NCI-H1436 (cell line): ENCODE results near the gene ECT2L.
A peak's percentile ranks its signal among the peaks of the same experiment; 100 is the strongest.

Source experiments
- DNase-seq: peaks from one replicate; lab custom pipeline; 2025; lab: John Stamatoyannopoulos, UW

ECT2L gene, protein sequence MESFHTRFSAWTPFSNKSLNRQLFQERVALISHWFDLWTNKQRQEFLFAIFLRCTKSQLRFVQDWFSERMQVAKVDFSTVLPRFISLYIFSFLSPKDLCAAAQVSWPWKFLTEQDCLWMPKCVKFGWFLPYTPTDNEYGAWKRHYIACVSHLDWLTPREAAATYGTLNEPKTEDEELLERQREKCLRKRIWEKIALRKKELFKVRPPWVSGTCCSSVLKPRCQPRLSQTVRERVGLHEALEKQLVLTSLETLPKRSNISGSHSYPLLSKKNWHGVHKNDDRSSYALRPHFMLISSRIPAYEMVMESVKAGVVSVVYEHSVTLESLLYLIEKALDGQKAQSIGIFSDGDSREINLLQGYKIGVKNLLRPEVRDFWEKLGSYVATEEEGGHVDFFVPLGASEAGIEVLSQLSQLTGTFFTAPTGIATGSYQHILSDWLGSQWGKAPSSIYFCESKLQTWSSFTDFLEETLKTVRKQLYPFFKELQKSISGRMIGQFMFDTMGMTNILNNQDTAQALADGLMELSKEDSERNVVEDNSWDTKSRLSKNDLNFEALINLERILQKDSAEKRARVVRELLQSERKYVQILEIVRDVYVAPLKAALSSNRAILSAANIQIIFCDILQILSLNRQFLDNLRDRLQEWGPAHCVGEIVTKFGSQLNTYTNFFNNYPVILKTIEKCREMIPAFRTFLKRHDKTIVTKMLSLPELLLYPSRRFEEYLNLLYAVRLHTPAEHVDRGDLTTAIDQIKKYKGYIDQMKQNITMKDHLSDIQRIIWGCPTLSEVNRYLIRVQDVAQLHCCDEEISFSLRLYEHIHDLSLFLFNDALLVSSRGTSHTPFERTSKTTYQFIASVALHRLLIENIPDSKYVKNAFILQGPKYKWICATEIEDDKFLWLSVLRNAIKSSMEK

DNA sequence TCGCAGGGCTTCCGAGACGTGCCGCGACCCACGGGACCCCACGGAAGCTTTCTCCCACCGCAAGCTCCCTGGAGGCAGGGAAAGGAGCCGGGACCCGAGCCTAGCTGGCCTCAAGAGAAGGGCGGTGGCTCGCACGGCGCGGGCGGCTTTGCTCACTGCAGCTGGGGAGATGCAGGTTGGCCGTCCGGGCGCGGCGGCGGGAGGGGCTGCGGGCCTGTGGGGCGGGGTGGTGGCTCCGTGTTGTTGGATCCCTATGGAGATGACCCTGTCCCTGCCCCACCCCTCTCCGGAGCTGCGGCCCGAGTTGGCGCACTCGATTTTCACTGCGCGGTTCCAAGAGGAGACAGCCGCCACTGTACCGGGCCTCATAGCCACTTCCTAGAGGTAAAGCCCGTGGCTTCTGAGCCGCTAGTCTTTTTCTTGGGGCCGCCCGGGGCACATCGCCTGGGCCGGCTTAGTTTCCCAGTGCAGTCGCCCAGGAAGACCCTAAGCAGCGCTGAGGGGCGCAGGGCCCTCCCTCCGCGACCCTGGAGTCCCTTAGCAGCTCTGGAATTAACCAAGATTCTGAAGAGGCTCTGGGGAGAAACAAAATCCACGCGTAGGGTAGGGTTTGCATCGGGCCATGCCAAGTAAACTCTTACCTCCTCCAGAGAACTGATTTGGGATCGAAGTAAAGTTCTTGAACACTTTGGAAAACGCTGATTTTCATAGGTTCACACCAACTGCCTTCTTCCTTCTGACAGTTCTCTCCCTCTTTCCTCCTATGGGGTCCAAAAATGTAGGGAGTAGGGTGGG lies at the start of gene ECT2L:
TSS of gene ECT2L (plus strand) at position 279 of the 795 bp plus-strand sequence. CDS start 17,188 bp downstream, outside the sequence.
- peak; percentile 65 for DNase-seq

DNA sequence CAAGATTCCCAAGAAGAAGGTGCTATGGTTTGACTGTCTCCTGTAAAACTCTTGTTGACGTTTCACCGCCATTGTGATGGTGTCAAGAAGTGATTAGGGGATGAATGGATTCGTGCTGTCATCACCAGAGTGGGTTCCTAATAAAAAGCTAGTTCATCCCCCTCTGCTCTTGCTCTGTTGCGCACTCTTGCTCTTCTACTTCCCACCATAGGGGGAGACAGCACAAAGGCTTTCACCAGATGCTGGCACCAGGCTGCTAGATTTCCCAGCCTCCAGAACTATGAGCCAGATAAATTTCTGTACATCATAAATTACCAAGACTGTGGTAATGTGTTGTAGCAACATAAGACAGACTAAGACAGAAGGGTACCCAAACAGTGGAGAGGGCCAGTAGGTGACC lies 43.9 kb upstream of the ECT2L start:
- no peak for DNase-seq

DNA sequence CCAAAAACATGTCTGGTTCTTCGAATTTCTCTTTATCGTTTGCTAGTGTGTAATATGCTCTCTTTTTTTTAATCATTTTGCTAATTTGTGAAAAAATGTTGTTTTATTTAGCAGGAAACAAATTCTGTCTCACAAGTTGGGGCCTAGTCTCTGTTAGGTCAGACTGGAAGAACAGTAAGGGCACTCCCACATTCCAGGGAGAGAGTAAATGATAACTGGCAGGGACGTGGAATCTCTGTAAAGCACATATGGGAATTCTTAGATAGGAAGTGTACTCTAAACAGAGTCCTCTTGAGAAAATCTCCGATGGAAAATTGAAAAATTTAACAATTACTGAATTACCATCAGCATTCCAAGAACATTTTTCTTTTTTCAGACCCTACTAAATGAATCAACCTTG lies 38.8 kb upstream of the ECT2L start:
- no peak for DNase-seq

DNA sequence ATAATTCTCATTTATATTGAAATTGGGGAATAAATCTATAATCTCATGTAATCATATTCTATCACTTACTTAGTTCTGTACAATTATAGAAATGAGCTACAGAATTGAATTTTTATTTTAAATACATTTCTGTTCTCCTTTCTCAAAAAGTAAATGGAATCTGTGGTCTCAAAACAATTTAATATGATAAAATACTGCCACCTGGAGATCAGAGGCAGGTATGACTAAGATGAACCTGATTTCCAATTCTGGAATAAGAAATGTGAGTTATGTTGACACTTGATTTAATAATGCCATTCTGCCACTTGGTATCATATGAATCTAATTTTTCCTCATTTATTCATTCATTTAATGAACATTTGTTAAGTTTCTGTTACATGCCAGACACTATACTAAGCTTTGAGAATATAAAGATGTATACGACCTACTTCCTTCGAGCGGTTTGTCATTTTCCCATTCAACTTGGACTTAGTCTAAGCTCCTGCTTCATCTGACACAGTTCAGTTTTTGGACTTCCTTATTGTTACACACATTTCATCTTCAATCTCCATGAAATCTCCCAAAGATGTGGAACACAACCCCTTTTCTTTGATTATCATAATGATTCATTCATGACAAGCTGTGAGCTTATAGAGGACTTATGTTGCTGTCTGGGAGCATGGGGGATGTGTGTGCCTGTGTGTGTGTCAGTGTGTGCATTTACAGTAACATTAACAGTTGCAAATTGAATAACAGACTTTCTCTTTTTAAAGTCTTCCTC lies 29.8 kb upstream of the ECT2L start:
- DNase-seq = peak; percentile 14

DNA sequence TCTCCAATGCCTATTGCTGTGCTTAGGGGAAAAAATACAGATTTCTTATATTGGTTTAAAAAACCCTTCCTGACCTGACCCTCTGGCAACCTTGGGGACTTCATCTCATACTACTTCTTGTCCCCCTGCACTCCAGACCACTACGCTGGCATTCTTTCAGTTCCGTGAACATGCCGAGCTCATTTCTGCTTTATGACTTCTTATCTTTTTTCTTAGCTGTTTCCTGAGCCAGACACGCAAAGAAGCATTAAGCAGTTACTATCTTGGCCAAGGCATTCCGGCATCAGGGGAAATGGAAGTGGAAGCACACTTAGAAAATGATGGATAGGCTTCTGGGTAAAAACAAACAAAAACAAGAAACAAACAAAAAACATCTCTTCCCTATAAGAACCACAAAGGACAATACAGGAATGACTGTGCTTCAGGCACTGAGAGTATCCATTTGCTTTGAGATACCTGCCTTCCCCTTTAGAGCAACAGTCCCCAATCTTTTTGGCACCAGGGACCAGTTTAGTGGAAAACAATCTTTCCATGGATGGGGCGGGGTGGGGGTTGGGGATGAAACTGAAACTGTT lies 26.7 kb upstream of the ECT2L start:
- DNase-seq = no peak

DNA sequence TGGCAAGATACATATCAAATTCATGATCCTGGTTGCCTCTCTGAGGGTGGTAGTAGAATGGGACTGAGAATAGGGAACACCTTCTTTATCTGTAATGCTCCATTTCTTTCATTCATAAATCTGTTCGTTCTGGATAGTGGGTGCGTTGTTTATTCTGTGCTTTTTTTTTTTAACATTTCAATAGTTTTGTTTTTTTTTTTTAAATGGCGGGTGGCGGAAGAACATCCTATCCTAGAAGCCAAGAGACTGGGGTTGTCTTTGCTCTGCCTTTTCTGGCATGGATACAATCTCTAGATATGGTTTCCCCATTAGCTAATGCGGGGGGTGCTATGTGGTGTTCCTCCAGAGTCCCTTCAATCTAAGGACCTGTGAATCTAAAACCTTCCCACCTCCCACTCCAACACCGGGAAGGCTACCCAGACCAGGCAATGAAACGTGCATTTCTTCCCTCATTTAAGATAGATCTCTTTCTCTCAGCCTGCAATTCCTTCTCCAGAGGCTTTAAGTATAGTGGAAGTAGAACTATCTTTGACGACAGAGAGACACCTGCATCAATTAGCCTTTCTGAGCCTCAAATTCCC lies 23.2 kb upstream of the ECT2L start:
- DNase-seq = no peak

DNA sequence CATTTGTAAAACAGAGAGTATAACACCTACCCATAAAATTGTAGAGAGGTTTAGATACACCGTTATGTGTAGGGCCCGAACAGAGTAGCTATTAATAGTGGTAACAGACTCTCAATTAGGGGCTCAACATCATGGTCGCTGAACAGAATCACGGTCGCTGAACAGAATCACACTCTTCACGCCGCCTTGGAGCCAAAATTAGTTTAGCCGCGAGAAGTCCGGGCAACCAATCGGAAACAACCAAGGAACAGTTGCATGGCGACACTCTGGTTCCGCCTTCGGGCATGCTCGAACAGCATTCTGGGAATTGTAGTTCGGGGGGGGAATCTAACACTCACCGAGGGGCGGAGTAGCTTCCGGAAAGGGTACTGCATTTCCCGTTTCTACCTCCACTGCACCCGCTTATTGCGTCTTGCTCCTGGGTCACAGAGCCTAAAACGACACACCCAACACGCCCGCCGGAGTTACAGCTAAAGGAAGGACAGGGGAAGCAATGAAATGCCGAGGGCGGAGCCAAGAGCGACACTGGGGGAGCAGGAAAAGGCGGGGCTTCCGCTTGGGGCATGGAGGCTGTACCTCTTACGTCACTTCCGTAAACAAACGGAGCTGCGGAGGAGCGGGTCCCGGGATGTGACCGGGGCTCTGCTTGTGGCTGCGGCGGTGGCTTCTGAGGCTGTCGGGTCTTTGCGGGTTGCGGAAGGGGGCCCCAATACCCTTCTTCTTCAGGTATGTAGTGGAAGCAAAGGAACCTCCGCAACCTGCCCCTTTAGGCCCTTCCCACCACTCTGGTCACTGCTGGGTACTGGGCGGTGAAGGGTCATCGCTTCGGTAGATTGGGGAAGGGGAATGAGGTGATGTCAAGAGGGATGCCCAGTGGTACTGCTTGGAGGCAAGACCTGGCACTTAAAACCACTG lies 22.5 kb upstream of the ECT2L start, which contains the start of gene CCDC28A:
TSS of gene CCDC28A (plus strand) at position 593 of the 915 bp plus-strand sequence. CDS start 2,352 bp downstream, outside the sequence.
- DNase-seq = peak; percentile 95

DNA sequence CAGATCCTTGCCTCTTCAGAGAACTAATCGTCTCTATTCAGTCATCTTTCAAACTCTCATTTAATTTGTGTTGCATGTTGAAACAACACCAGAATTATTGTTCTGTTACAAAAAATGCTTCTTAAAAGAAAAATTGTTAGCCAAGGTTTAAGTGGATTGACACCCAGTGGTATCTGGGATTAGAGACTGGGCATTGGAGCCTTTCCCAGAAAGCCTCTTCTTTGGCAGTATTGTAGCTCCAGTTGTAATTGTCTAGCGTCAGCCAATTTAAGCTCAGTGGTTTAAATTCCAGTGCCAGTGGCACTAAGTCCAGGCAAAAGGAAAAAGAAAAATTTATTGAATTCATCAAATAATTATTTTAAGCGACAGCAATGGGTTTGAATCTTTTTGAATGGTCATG lies 21.5 kb upstream of the ECT2L start:
- no peak for DNase-seq

DNA sequence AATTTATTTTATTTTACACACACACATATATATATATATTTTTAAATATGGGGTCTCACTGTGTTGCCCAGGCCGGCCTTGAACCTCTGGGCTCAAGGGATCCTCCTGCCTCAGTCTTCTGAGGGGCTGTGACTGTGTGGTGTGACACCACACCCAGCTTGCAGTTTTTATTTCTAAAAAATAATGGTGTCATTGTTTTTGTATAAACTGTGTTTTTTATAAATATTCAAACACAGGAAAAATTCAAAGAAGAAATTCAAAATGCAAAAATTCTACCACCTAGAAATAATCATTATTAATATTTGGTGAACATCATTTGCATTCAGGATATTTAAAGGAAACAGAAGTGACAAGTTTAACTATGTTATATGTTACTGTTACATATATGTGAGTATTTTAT lies 19.2 kb upstream of the ECT2L start:
- DNase-seq = no peak

DNA sequence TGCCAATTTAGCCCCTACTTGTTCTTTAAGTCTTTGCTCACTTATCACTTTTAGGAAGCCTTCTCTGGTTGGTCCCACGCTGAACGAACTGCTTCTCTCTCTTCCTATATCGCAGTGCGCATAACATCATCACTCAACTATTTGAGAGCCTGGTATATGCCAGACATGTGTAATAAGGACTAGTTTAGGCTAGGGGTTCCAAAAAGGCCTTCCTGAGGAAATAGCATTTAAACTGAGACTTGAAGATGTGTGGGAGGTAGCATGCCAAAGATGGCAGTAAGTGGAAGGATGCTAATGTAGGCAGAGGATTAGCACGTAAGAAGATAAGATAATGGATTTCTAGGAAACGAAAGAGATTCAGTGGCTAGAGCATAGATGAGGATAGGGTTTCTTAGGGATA lies 17.6 kb upstream of the ECT2L start:
- DNase-seq = no peak

DNA sequence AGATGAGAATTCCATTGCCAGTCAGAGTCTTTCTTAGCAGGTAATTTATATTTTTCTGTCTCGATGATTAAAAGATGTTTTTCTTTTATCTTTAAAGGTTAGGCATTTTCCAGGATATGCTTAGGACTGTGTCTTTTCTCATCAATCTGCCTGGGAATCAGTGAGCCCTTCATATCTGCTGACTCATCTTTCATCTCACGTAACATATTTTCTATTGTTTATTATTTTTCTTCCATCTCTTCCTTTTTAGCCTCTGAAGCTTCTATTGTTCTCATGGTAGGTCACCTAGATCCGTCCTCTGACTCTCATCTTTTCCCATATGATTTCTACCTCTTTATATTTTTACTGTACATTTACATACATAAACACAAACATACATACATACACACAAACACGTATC lies 13.6 kb upstream of the ECT2L start:
- no peak for DNase-seq

DNA sequence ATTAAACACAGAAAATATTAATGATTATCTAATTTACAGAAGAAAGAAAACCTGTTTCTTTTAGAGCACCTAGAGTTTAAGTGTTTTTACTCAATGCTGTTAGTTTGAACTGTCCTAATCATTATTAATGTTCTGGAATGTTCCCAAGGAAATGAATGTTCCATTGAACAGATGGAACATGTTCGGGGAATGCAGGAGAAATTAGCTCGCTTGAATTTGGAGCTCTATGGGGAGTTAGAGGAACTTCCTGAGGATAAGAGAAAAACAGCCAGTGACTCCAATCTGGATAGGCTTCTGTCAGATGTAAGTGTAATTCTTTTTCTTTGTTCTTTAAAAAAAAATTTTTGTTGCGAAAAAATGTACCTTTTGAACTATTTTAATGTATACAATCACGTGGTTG lies 10.8 kb upstream of the ECT2L start:
- DNase-seq = no peak

DNA sequence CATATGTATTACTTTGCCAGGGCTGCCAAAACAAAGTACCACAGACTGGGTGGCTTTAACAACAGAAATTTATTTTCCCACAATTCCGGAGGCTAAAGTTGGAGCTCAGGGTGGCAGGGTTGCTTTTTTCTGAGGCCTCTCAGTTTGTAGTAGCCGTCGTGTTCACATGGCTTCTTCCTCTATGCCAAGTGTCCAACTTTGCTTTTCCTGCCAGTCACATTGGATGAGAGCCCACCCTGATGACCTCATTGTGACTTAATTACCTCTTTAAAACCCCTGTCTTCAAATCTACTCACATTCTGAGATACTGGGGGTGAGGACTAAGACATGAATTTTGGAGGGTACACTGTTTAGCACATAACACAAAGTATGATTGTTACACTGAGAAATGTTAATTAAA lies 9.9 kb upstream of the ECT2L start:
- DNase-seq = no peak

DNA sequence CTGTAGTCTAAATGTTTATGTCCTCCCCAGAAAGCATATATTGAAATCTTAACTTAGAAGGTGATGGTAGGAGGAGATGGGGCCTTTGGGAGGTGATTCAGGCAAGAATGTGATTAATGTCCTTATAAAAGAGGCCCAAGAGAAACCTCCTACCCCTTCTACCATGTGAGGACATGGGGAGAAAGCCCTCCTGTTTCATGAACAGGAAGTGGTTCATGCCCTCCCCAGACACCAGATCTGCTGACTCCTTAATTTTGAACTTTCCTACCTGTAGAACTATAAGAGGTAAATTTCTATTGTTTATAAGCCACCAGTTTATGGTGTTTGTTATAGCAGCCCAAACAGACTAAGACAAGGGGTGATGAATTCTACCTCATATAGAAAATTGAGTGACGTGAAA lies 8.7 kb upstream of the ECT2L start:
- DNase-seq = no peak

DNA sequence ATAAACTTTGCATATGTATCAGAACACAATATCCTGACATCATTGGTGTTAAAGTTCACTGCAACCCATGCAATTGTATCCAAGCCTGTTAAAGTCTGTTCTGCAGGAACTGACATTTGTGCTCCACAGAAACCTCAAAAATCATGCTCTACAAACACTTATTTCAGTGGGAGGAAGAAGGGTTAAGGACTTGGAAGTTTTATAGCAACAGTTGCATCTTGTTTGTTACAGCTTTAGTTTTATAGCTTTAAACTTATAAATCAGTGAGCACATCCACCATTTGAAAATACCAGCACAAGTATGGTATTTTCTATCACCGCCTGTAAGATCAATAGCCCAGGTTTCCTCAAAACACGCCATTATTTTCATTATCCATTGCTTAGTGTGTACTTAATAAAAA lies 884 bp downstream of the ECT2L start:
- DNase-seq = no peak

DNA sequence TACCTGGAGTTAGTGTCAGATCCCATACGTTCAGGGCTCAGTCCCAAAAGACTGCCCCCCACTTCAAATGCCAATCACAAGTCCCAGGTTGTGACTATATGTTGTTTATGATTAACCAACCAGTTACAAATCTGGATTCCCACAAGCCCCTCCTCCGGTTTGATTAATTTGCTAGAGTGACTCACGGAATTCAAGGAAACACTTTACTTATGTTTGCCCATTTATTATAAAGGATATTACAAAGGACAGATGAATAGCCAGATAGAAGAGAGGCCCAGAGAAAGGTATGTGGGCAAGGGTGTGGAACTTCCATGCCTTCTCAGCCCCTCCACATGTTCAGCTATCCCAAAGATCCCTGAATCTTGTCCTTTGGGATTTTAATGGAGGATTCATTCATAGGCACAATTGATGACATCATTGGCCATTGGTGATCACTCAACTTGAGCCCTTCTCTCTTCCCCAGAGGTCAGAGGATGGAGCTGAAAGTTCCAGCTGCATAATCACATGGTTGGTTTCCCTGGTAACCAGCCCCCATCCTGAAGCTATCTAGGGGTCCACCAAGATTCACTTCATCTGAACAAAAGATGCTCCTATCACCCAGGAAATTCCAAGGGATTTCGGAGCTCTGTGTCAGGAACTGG lies 2.0 kb downstream of the ECT2L start:
- no peak for DNase-seq

DNA sequence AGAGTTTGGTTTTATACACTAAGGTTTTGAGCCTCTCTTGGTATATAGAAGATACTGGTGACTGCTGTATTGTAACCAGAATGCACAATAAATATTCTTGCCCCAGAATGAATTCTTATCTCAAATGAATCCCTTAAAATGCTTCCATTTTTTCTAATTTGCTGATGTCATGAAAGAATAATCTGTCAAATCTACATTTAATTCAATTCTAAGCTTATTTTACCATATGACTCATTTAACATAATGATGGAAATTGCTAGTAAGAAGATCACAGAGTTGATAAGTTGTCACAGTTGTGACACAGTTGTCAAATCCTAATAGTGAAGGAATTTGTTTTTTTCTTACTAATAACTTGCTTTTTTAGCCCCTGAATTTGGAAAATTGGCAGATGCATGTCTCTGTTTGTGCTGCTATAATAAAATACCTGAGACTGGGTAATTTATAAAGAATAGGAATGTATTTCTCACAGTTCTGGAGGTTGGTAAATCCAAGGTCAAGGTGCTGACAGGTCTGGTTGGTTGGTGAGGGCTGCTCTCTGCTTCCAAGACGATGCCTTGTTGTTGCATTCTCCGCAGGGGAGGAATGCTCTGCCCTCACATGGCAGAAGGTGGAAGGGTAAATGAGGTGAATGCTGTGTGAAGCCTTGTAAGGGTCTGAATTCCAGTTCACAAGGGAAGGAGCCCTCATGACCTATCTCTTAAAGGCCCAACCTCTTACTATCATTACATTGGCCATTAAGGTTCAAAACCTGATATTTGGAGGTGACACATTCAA lies 4.7 kb downstream of the ECT2L start:
- DNase-seq = no peak

DNA sequence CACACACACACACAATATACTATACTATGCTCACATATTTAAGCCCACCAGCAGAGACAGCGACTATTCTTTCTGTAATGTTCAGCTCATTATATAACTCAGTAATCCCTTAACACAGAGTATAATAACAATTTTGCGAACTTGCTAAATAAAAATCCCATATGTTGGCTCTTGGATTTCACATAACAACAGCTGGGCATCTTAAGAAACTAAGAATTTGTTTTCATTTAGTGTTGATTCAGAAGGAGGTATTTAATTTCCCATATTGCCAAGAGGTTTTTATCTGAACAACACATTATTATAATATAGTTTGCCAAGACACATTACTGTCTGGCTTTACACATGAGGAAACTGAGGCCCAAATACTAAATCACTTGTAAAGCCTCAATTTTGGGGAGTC lies 7.4 kb downstream of the ECT2L start:
- no peak for DNase-seq
